Caco-2 (cell line): Measurements from ENCODE around the gene SOX18. TPM values are rescaled to one million over a fixed set of nuclear protein-coding genes. Genes with fewer than 3 reads are reported as not detected.

ENCODE experiments used
- BruUV-seq: library from RNA; stranded (reverse); fragments of 400-500 nt; replicated peaks from 2 replicates; lab custom pipeline; 2021; lab: Mats Ljungman, UMichigan
- CTCF ChIA-PET: fragments of 300-600 bp; sonication (Branson Sonifier 250); formaldehyde crosslinking; loops from one replicate; lab custom pipeline; 2022; ENCODE audit warnings: antibody characterized with exemption; lab: Charles Lee
- POLR2A ChIA-PET: fragments of 300-600 bp; sonication (Branson Sonifier 250); formaldehyde crosslinking; loops from one replicate; lab custom pipeline; 2022; ENCODE audit warnings: antibody characterized with exemption; lab: Charles Lee
- DNase-seq, 2 experiments: peaks; one replicate each; pipeline versions ENCODE4 v3.0.0 to v3.0.0-alpha.2; 2020 to 2022
- H3K27me3 ChIP-seq: replicated peaks from 2 replicates; pipeline ENCODE4 v1.6.0; 2011; ENCODE audit warnings: low read length; ENCODE audit not compliant: control insufficient read depth, insufficient read depth
- H3K36me3 ChIP-seq: 2 replicates; pipeline ENCODE4 v1.5.1; 2011; ENCODE audit warnings: low read length; ENCODE audit not compliant: control insufficient read depth, insufficient read depth
- H3K4me1 ChIP-seq: fragments of 250-450 bp; sonication (Bioruptor Pico); 2 replicates; pipeline ENCODE4 v1.5.1; 2020; ENCODE audit warnings: mild to moderate bottlenecking
- H3K4me3 ChIP-seq: 2 replicates; pipeline ENCODE4 v1.5.1; 2011; ENCODE audit warnings: low read depth, mild to moderate bottlenecking, control low read depth, low read length
- H3K9me3 ChIP-seq: fragments of 250-450 bp; sonication (Bioruptor Pico); 2 replicates; pipeline ENCODE4 v1.5.1; 2020; ENCODE audit warnings: mild to moderate bottlenecking, moderate library complexity
- H3K27ac Mint-ChIP-seq: one replicate; pipeline ENCODE4 v1.8.0; 2022; ENCODE audit warnings: mixed read lengths; ENCODE audit not compliant: unreplicated experiment
- H3K27me3 Mint-ChIP-seq: one replicate; pipeline ENCODE4 v1.8.0; 2022; ENCODE audit warnings: mixed read lengths; ENCODE audit not compliant: insufficient read depth, unreplicated experiment
- H3K36me3 Mint-ChIP-seq: one replicate; pipeline ENCODE4 v1.8.0; 2022; ENCODE audit warnings: mild to moderate bottlenecking, mixed read lengths; ENCODE audit not compliant: insufficient read depth, unreplicated experiment
- H3K4me1 Mint-ChIP-seq: one replicate; pipeline ENCODE4 v1.8.0; 2022; ENCODE audit warnings: low read depth, mixed read lengths; ENCODE audit not compliant: unreplicated experiment
- H3K4me3 Mint-ChIP-seq: one replicate; pipeline ENCODE4 v1.8.0; 2022; ENCODE audit warnings: mild to moderate bottlenecking, moderate library complexity, mixed read lengths; ENCODE audit not compliant: unreplicated experiment
- H3K9me3 Mint-ChIP-seq: one replicate; pipeline ENCODE4 v1.8.0; 2022; ENCODE audit warnings: mixed read lengths; ENCODE audit not compliant: unreplicated experiment
- CTCF ChIP-seq, 2 experiments: fragments of 200-600 bp in 1 of 2; IDR thresholded peaks; 1 replicate in 1 of 2; 2 replicates in 1 of 2; pipeline versions ENCODE4 v1.5.1 to v1.8.0; 2011 to 2022; ENCODE audit warnings: antibody characterized with exemption in 1 of 2, control low read depth in 1 of 2, inconsistent platforms in 1 of 2, low read depth in 1 of 2, low read length in 1 of 2, mild to moderate bottlenecking in 1 of 2, moderate library complexity in 1 of 2; ENCODE audit not compliant: insufficient read depth in 1 of 2, severe bottlenecking in 1 of 2, unreplicated experiment in 1 of 2
- intact Hi-C: fragments of 100-400 bp; cut with micrococcal nuclease; formaldehyde crosslinking; loops from one replicate; pipeline ENCODE4 v1.10.0; 2022; ENCODE audit not compliant: unreplicated experiment
- total RNA-seq: library from RNA; stranded (reverse); gene quantifications from 2 replicates; pipeline ENCODE4 v1.2.3, GENCODE V29; 2022

The SOX18 gene
- total RNA-seq, 1 experiment from 2014 or later = 0.84 TPM

DNA sequence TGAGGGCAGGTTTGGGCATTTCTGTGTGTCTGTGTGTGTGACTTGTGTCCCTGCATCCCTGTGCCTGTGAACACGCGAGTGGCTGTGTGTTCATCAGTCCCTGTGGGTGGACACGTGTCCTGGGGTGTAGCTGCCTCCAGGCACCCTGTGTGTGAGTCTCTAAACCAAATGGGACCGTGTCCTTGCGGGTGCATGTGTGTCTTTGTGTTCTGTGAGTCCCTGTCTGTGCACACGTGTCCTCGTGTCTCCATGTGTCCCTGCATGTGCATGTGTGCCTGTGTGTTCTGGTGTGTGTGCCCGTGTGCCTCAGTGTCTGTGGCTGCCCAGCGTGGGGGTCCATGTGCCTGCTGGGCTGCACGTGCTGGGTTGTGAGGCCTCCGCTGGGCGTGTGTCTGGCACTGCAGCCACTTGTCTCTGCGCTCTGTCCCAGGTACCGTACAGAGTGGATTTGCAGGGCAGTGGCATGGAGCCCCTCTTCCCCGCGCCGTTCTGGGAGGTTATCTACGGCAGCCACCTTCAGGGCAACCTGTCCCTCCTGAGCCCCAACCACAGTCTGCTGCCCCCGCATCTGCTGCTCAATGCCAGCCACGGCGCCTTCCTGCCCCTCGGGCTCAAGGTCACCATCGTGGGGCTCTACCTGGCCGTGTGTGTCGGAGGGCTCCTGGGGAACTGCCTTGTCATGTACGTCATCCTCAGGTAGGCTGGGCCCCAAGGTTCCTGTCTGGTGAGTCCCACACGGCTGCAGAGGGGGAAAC lies 43.0 kb upstream of the SOX18 start:
- POLR2A ChIA-PET = no interaction called here
- CTCF ChIA-PET = interaction anchor here (0.6 to 1.3 kb wide), 7 partner anchors 9 to 54 kb away, joined by 3 to 7 read pairs (median 5); partner anchors contain the start of genes LKAAEAR1 and OPRL1

GRCh38 chr20:64091770-64092169 lies 42.3 kb upstream of the SOX18 start:
- Histone ChIP-seq H3K36me3 (no peaks in the 10 kb centered on the region), H3K4me1 (peaks cover 7% of the 10 kb centered on the region), H3K4me3 (no peak overlapping the region), H3K9me3 (no peaks in the 10 kb centered on the region), H3K27me3 (no peaks in the 10 kb centered on the region; the same call in 1 of the 2 replicates)
- H3K4me3 Mint-ChIP-seq = peak overlapping the region; percentile 23
- DNase-seq = peak in 1 of 2 experiments; percentile 60
- peaks cover 6% of the 10 kb centered on the region for H3K4me1 Mint-ChIP-seq
- intact Hi-C loops = no loop called here
- no TSS peak for BruUV-seq
- H3K27me3 Mint-ChIP-seq = peaks cover 22% of the 10 kb centered on the region
- H3K36me3 Mint-ChIP-seq = peaks cover 6% of the 10 kb centered on the region
- no peak for TF ChIP-seq CTCF (IDR thresholded peaks at IDR 0.05; ENCODE audit: insufficient read depth in 1 of 2, low read depth in 1 of 2, low read length in 1 of 2, severe bottlenecking in 1 of 2, unreplicated experiment in 1 of 2)
- ChIA-PET CTCF (interaction anchor here (0.6 to 1.3 kb wide), 7 partner anchors 10 to 53 kb away, joined by 3 to 6 read pairs (median 4); partner anchors contain the start of gene OPRL1), POLR2A (no interaction called here)
- H3K27ac Mint-ChIP-seq = no peak overlapping the region
- H3K9me3 Mint-ChIP-seq = peaks cover 7% of the 10 kb centered on the region

More for the DNA sequence above, 43.0 kb upstream of the SOX18 start:
- Histone ChIP-seq H3K9me3 (no peaks in the 10 kb centered on the region), H3K27me3 (no peaks in the 10 kb centered on the region; the same call in 1 of the 2 replicates), H3K4me3 (no peak overlapping the region), H3K4me1 (peaks cover 7% of the 10 kb centered on the region), H3K36me3 (no peaks in the 10 kb centered on the region)
- intact Hi-C loops = no loop called here
- TF ChIP-seq CTCF (IDR thresholded peaks at IDR 0.05; ENCODE audit: insufficient read depth in 1 of 2, low read depth in 1 of 2, low read length in 1 of 2, severe bottlenecking in 1 of 2, unreplicated experiment in 1 of 2) = no peak
- Mint-ChIP-seq H3K27me3 (peaks cover 22% of the 10 kb centered on the region), H3K27ac (no peak overlapping the region), H3K9me3 (peaks cover 14% of the 10 kb centered on the region), H3K4me3 (peak overlapping the region; percentile 23), H3K4me1 (peaks cover 6% of the 10 kb centered on the region), H3K36me3 (peaks cover 6% of the 10 kb centered on the region)
- DNase-seq = no peak
- BruUV-seq = no TSS peak

DNA sequence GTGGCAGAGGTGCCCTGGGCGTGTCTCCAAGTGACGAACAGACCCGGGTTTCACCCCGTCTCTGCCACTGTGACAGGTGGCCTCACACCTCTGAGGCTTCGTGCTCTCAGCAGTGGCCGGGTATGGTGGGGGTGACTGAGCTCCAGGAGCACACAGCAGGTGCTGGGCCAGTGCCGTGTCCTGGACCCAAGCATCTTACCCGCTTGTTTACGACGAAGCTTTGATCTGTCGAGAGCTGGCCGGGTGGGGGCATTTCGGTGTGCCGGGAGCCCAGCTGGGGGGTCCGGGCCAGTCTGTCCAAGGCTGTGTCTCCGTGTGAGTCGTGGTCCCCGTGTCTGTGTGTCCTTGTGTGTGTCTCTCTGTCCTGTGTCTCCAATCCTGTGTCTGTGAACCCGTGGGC lies 41.9 kb upstream of the SOX18 start:
- POLR2A ChIA-PET = no interaction called here
- Mint-ChIP-seq H3K4me3 (no peak overlapping the region), H3K9me3 (peaks cover 3% of the 10 kb centered on the region), H3K4me1 (peaks cover 6% of the 10 kb centered on the region), H3K27me3 (peaks cover 22% of the 10 kb centered on the region), H3K36me3 (peaks cover 6% of the 10 kb centered on the region), H3K27ac (no peak overlapping the region)
- Histone ChIP-seq H3K4me1 (peaks cover 7% of the 10 kb centered on the region), H3K36me3 (no peaks in the 10 kb centered on the region), H3K4me3 (no peak overlapping the region), H3K27me3 (no peaks in the 10 kb centered on the region; the same call in 1 of the 2 replicates), H3K9me3 (no peaks in the 10 kb centered on the region)
- BruUV-seq = no TSS peak
- intact Hi-C loops = no loop called here
- CTCF ChIA-PET = interaction anchor here (0.6 to 1.3 kb wide), 6 partner anchors 11 to 53 kb away, joined by 4 to 6 read pairs (median 4); partner anchors contain the start of gene OPRL1
- no peak for DNase-seq
- TF ChIP-seq CTCF (IDR thresholded peaks at IDR 0.05; ENCODE audit: insufficient read depth in 1 of 2, low read depth in 1 of 2, low read length in 1 of 2, severe bottlenecking in 1 of 2, unreplicated experiment in 1 of 2) = no peak
